Erythroblast (primary cell): ENCODE data around the gene CEP70.

Source experiments
- GATA1 ChIP-seq: IDR thresholded peaks from 2 replicates; pipeline ENCODE4 v1.6.1; 2011; ENCODE audit warnings: low read depth, mild to moderate bottlenecking, control low read depth, low read length, moderate library complexity
- POLR2A ChIP-seq: IDR thresholded peaks from 2 replicates; pipeline ENCODE4 v1.6.1; 2011; ENCODE audit warnings: mild to moderate bottlenecking, low read length

DNA sequence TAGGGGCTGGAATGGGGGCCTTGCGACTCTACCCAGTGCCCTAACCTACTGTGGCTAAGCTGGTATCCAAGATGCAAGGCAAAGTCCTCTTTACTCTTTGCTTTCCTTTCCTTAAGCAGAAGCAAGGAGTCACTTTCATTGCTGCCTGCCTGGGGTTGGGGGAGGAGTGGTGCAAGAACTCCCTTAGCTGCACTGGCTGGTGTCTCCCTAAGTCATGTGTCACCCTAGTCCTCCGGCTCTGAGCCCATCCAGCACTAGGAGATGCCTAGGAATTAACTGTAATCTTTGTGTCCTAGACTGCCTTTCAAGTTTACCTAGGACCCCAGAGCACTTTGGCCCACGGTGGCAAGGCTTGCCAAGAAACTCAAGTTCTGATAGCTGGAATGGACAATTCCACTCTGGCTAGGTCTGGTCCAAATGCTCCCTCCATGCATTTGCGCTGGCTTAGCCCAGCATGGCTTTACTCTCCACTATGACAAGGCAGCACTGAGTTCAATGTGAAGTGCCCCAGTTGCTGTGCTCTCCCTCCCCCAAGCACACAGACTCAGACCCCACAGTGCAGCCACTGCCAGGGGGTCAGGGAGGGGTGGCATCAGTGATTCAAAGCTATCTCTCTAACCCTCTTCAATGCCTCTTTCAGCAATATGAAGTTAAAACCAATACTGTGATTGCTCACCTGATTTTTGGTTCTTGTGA is 100.9 kb downstream of the CEP70 start:
- no peak for TF ChIP-seq POLR2A
- no peak for TF ChIP-seq GATA1
